Measurements from ENCODE around the gene CENPB. TPM values are rescaled to one million over a fixed set of nuclear protein-coding genes. Genes with fewer than 3 reads are reported as not detected.
A peak's percentile ranks its signal among the peaks of the same experiment; 100 is the strongest.
"Not testable (repeated sequence)": the region's sequence is repeated elsewhere in the genome, so short reads cannot be mapped to it uniquely, and the experiment has no call there.

The CENPB gene
- polyA plus RNA-seq, 1 experiment = 29.7 TPM

GRCh38 chr20:3794701-3795420 lies 8.3 kb upstream of the CENPB start:
- Histone ChIP-seq H3K27ac (ENCODE audit: low read depth, low read length) (peak overlapping the region; percentile 97), H3K9me3 (ENCODE audit: control insufficient read depth, insufficient read depth, low read length) (no peaks in the 10 kb centered on the region; the same call in 1 of the 2 replicates), H3K27me3 (ENCODE audit: control insufficient read depth, insufficient read depth, low read length) (no peaks in the 10 kb centered on the region), H3K4me3 (ENCODE audit: low read depth, low read length) (peak overlapping the region; percentile 82)
- no peak for DNase-seq (ENCODE audit: low read depth, low spot score)
- ChIA-PET POLR2A (interaction anchor here (0.6 to 1.5 kb wide), 3 partner anchors 10 to 27 kb away, joined by 3 to 20 read pairs (median 5); partner anchors contain the start of gene ADISSP), CTCF (interaction anchor here (0.8 to 2.1 kb wide), 4 partner anchors 9 to 60 kb away, joined by 3 to 18 read pairs (median 4); partner anchors contain the start of genes AP5S1 and CENPB)
- no peak for TF ChIP-seq CTCF (IDR thresholded peaks at IDR 0.05; ENCODE audit: low read depth, low read length)

- POLR2A ChIA-PET = interaction anchor here (0.6 to 1.0 kb wide), 2 partner anchors 11 to 26 kb away, joined by 3 to 5 read pairs; partner anchors contain the start of gene ADISSP
- not testable (repeated sequence) for H3K4me3 ChIP-seq (ENCODE audit: low read depth, low read length); DNase-seq (ENCODE audit: low read depth, low spot score); H3K9me3 ChIP-seq (ENCODE audit: control insufficient read depth, insufficient read depth, low read length); H3K27ac ChIP-seq (ENCODE audit: low read depth, low read length); H3K27me3 ChIP-seq (ENCODE audit: control insufficient read depth, insufficient read depth, low read length)
- CTCF ChIA-PET = interaction anchor here (1.2 to 2.1 kb wide), 2 partner anchors 8 to 25 kb away, joined by 5 to 18 read pairs; partner anchors contain the start of gene CENPB
Measured at GRCh38 chr20:3794168-3794567, 7.6 kb upstream of the CENPB start.

- H3K27ac ChIP-seq (ENCODE audit: low read depth, low read length); H3K9me3 ChIP-seq (ENCODE audit: control insufficient read depth, insufficient read depth, low read length); H3K4me3 ChIP-seq (ENCODE audit: low read depth, low read length); DNase-seq (ENCODE audit: low read depth, low spot score); H3K27me3 ChIP-seq (ENCODE audit: control insufficient read depth, insufficient read depth, low read length): not testable (repeated sequence)
- ChIA-PET CTCF (interaction anchor here (1.0 to 6.2 kb wide), 2 partner anchors 30 to 66 kb away, joined by 3 to 87 read pairs; partner anchors contain the start of gene AP5S1), POLR2A (interaction anchor here (0.6 to 2.8 kb wide), 3 partner anchors 24 to 573 kb away, joined by 4 to 12 read pairs (median 11); no protein-coding TSS in a partner anchor)
Measured at GRCh38 chr20:3789201-3789600, 2.7 kb upstream of the CENPB start.

- CTCF ChIA-PET = interaction anchor here (1.0 to 6.2 kb wide), 2 partner anchors 31 to 66 kb away, joined by 3 to 87 read pairs; partner anchors contain the start of gene AP5S1
- Histone ChIP-seq H3K4me3 (ENCODE audit: low read depth, low read length) (no peak overlapping the region), H3K27ac (ENCODE audit: low read depth, low read length) (no peak overlapping the region), H3K27me3 (ENCODE audit: control insufficient read depth, insufficient read depth, low read length) (no peaks in the 10 kb centered on the region), H3K9me3 (ENCODE audit: control insufficient read depth, insufficient read depth, low read length) (peaks cover 4% of the 10 kb centered on the region; the same call in 1 of the 2 replicates)
- no peak for TF ChIP-seq CTCF (IDR thresholded peaks at IDR 0.05; ENCODE audit: low read depth, low read length)
- DNase-seq (ENCODE audit: low read depth, low spot score) = no peak
- POLR2A ChIA-PET = interaction anchor here (0.6 to 2.8 kb wide), 2 partner anchors 24 to 572 kb away, joined by 4 to 12 read pairs; no protein-coding TSS in a partner anchor
Measured at GRCh38 chr20:3788685-3789155, 2.2 kb upstream of the CENPB start.

- ChIA-PET CTCF (interaction anchor here (0.6 to 6.2 kb wide), 13 partner anchors 9 to 99 kb away, joined by 3 to 87 read pairs (median 4); partner anchors contain the start of genes AP5S1 and CDC25B), POLR2A (interaction anchor here (0.7 to 2.8 kb wide), 4 partner anchors 8 to 33 kb away, joined by 3 to 19 read pairs (median 8); partner anchors contain the start of genes ADISSP, AP5S1 and CDC25B)
- TF ChIP-seq CTCF (IDR thresholded peaks at IDR 0.05; ENCODE audit: low read depth, low read length) = no peak
- Histone ChIP-seq H3K9me3 (ENCODE audit: control insufficient read depth, insufficient read depth, low read length) (peaks cover 4% of the 10 kb centered on the region; the same call in 1 of the 2 replicates), H3K27ac (ENCODE audit: low read depth, low read length) (no peak overlapping the region), H3K4me3 (ENCODE audit: low read depth, low read length) (peak overlapping the region; percentile 48), H3K27me3 (ENCODE audit: control insufficient read depth, insufficient read depth, low read length) (no peaks in the 10 kb centered on the region)
- no peak for DNase-seq (ENCODE audit: low read depth, low spot score)
Measured at GRCh38 chr20:3787324-3788014, 929 bp upstream of the CENPB start.

All from AG04450 (cell line).